ENCODE data around the gene DHRS9.

The DHRS9 gene

GRCh38 chr2:169081551-169081950 is 12.2 kb downstream of the DHRS9 start:
- Histone ChIP-seq H3K36me3 (ENCODE audit: control insufficient read depth, insufficient read depth, low read length) (no peaks in the 10 kb centered on the region), H3K4me1 (ENCODE audit: control insufficient read depth, insufficient read depth, low read length) (no peaks in the 10 kb centered on the region), H3K9me3 (ENCODE audit: control insufficient read depth, insufficient read depth, low read length) (no peaks in the 10 kb centered on the region), H3K27ac (ENCODE audit: low read length) (no peak overlapping the region), H3K27me3 (ENCODE audit: control insufficient read depth, insufficient read depth, low read length) (no peaks in the 10 kb centered on the region), H3K4me3 (ENCODE audit: low read length) (no peak overlapping the region)
- no CpG with 5 or more reads among the region's 5 CpGs for WGBS (ENCODE audit: insufficient coverage, insufficient read length)
- no peak for DNase-seq (ENCODE audit: low read depth, low spot score)

- no peak for DNase-seq (ENCODE audit: low read depth, low spot score)
- H3K4me1 ChIP-seq (ENCODE audit: control insufficient read depth, insufficient read depth, low read length), result peaks cover 2% of the 10 kb centered on the region; the same call in 1 of the 2 replicates
- H3K36me3 ChIP-seq (ENCODE audit: control insufficient read depth, insufficient read depth, low read length), result no peaks in the 10 kb centered on the region
- H3K27ac ChIP-seq (ENCODE audit: low read length), result no peak overlapping the region
- no CpG with 5 or more reads among the region's 4 CpGs for WGBS (ENCODE audit: insufficient coverage, insufficient read length)
- no peaks in the 10 kb centered on the region for H3K9me3 ChIP-seq (ENCODE audit: control insufficient read depth, insufficient read depth, low read length)
- H3K4me3 ChIP-seq (ENCODE audit: low read length), result no peak overlapping the region
- no peaks in the 10 kb centered on the region for H3K27me3 ChIP-seq (ENCODE audit: control insufficient read depth, insufficient read depth, low read length)
Measured at GRCh38 chr2:169082995-169083394, 13.6 kb downstream of the DHRS9 start.

- WGBS (ENCODE audit: insufficient coverage, insufficient read length), result no CpG with 5 or more reads among the region's 3 CpGs
- DNase-seq (ENCODE audit: low read depth, low spot score), result no peak
- H3K27ac ChIP-seq (ENCODE audit: low read length), result no peak overlapping the region
- no peaks in the 10 kb centered on the region for H3K9me3 ChIP-seq (ENCODE audit: control insufficient read depth, insufficient read depth, low read length)
- H3K36me3 ChIP-seq (ENCODE audit: control insufficient read depth, insufficient read depth, low read length), result no peaks in the 10 kb centered on the region
- H3K27me3 ChIP-seq (ENCODE audit: control insufficient read depth, insufficient read depth, low read length), result no peaks in the 10 kb centered on the region
- peaks cover 2% of the 10 kb centered on the region; the same call in 1 of the 2 replicates for H3K4me1 ChIP-seq (ENCODE audit: control insufficient read depth, insufficient read depth, low read length)
- no peak overlapping the region for H3K4me3 ChIP-seq (ENCODE audit: low read length)
Measured at GRCh38 chr2:169086893-169087467, 17.6 kb downstream of the DHRS9 start.

GRCh38 chr2:169087757-169088379 is 18.5 kb downstream of the DHRS9 start:
- DNase-seq (ENCODE audit: low read depth, low spot score), result no peak
- Histone ChIP-seq H3K9me3 (ENCODE audit: control insufficient read depth, insufficient read depth, low read length) (no peaks in the 10 kb centered on the region), H3K27ac (ENCODE audit: low read length) (no peak overlapping the region), H3K27me3 (ENCODE audit: control insufficient read depth, insufficient read depth, low read length) (no peaks in the 10 kb centered on the region), H3K4me1 (ENCODE audit: control insufficient read depth, insufficient read depth, low read length) (peaks cover 2% of the 10 kb centered on the region; the same call in 1 of the 2 replicates), H3K36me3 (ENCODE audit: control insufficient read depth, insufficient read depth, low read length) (no peaks in the 10 kb centered on the region), H3K4me3 (ENCODE audit: low read length) (no peak overlapping the region)
- no CpG with 5 or more reads among the region's 6 CpGs for WGBS (ENCODE audit: insufficient coverage, insufficient read length)

- Histone ChIP-seq H3K4me3 (ENCODE audit: low read length) (no peak overlapping the region), H3K27me3 (ENCODE audit: control insufficient read depth, insufficient read depth, low read length) (no peaks in the 10 kb centered on the region), H3K9me3 (ENCODE audit: control insufficient read depth, insufficient read depth, low read length) (no peaks in the 10 kb centered on the region), H3K4me1 (ENCODE audit: control insufficient read depth, insufficient read depth, low read length) (peaks cover 2% of the 10 kb centered on the region; the same call in 1 of the 2 replicates), H3K36me3 (ENCODE audit: control insufficient read depth, insufficient read depth, low read length) (no peaks in the 10 kb centered on the region), H3K27ac (ENCODE audit: low read length) (no peak overlapping the region)
- no peak for DNase-seq (ENCODE audit: low read depth, low spot score)
- WGBS (ENCODE audit: insufficient coverage, insufficient read length), result no CpG with 5 or more reads among the region's 2 CpGs
Measured at GRCh38 chr2:169089182-169089581, 19.8 kb downstream of the DHRS9 start.

- Histone ChIP-seq H3K27ac (ENCODE audit: low read length) (no peak overlapping the region), H3K9me3 (ENCODE audit: control insufficient read depth, insufficient read depth, low read length) (no peaks in the 10 kb centered on the region), H3K4me1 (ENCODE audit: control insufficient read depth, insufficient read depth, low read length) (peaks cover 2% of the 10 kb centered on the region; the same call in 1 of the 2 replicates), H3K36me3 (ENCODE audit: control insufficient read depth, insufficient read depth, low read length) (no peaks in the 10 kb centered on the region), H3K4me3 (ENCODE audit: low read length) (no peak overlapping the region), H3K27me3 (ENCODE audit: control insufficient read depth, insufficient read depth, low read length) (no peaks in the 10 kb centered on the region)
- WGBS (ENCODE audit: insufficient coverage, insufficient read length), result no CpG with 5 or more reads among the region's 6 CpGs
- DNase-seq (ENCODE audit: low read depth, low spot score), result no peak
Measured at GRCh38 chr2:169090133-169090820, 20.9 kb downstream of the DHRS9 start.

- DNase-seq (ENCODE audit: low read depth, low spot score), result no peak
- H3K4me1 ChIP-seq (ENCODE audit: control insufficient read depth, insufficient read depth, low read length), result peaks cover 2% of the 10 kb centered on the region; the same call in 1 of the 2 replicates
- H3K27me3 ChIP-seq (ENCODE audit: control insufficient read depth, insufficient read depth, low read length), result no peaks in the 10 kb centered on the region
- H3K9me3 ChIP-seq (ENCODE audit: control insufficient read depth, insufficient read depth, low read length), result no peaks in the 10 kb centered on the region
- H3K4me3 ChIP-seq (ENCODE audit: low read length), result no peak overlapping the region
- no peaks in the 10 kb centered on the region for H3K36me3 ChIP-seq (ENCODE audit: control insufficient read depth, insufficient read depth, low read length)
- no CpG with 5 or more reads among the region's 3 CpGs for WGBS (ENCODE audit: insufficient coverage, insufficient read length)
- no peak overlapping the region for H3K27ac ChIP-seq (ENCODE audit: low read length)
Measured at GRCh38 chr2:169091256-169091655, 21.9 kb downstream of the DHRS9 start.

GRCh38 chr2:169091761-169092519 is 22.6 kb downstream of the DHRS9 start:
- DNase-seq (ENCODE audit: low read depth, low spot score), result no peak
- no peaks in the 10 kb centered on the region for H3K9me3 ChIP-seq (ENCODE audit: control insufficient read depth, insufficient read depth, low read length)
- H3K27me3 ChIP-seq (ENCODE audit: control insufficient read depth, insufficient read depth, low read length), result no peaks in the 10 kb centered on the region
- H3K4me1 ChIP-seq (ENCODE audit: control insufficient read depth, insufficient read depth, low read length), result peaks cover 2% of the 10 kb centered on the region; the same call in 1 of the 2 replicates
- no peaks in the 10 kb centered on the region for H3K36me3 ChIP-seq (ENCODE audit: control insufficient read depth, insufficient read depth, low read length)
- no peak overlapping the region for H3K4me3 ChIP-seq (ENCODE audit: low read length)
- H3K27ac ChIP-seq (ENCODE audit: low read length), result no peak overlapping the region
- no CpG with 5 or more reads among the region's 8 CpGs for WGBS (ENCODE audit: insufficient coverage, insufficient read length)

- no peak overlapping the region for H3K27ac ChIP-seq (ENCODE audit: low read length)
- no peak overlapping the region for H3K4me3 ChIP-seq (ENCODE audit: low read length)
- no peak for DNase-seq (ENCODE audit: low read depth, low spot score)
- WGBS (ENCODE audit: insufficient coverage, insufficient read length), result no CpG with 5 or more reads among the region's 2 CpGs
- H3K4me1 ChIP-seq (ENCODE audit: control insufficient read depth, insufficient read depth, low read length), result no peaks in the 10 kb centered on the region
- H3K9me3 ChIP-seq (ENCODE audit: control insufficient read depth, insufficient read depth, low read length), result no peaks in the 10 kb centered on the region
- no peaks in the 10 kb centered on the region for H3K27me3 ChIP-seq (ENCODE audit: control insufficient read depth, insufficient read depth, low read length)
- no peaks in the 10 kb centered on the region for H3K36me3 ChIP-seq (ENCODE audit: control insufficient read depth, insufficient read depth, low read length)
Measured at GRCh38 chr2:169093535-169093934, 24.2 kb downstream of the DHRS9 start.

GRCh38 chr2:169094676-169095075 is 25.3 kb downstream of the DHRS9 start:
- H3K4me3 ChIP-seq (ENCODE audit: low read length), result no peak overlapping the region
- H3K4me1 ChIP-seq (ENCODE audit: control insufficient read depth, insufficient read depth, low read length), result no peaks in the 10 kb centered on the region
- H3K27me3 ChIP-seq (ENCODE audit: control insufficient read depth, insufficient read depth, low read length), result no peaks in the 10 kb centered on the region
- no peak for DNase-seq (ENCODE audit: low read depth, low spot score)
- no peaks in the 10 kb centered on the region for H3K36me3 ChIP-seq (ENCODE audit: control insufficient read depth, insufficient read depth, low read length)
- no peak overlapping the region for H3K27ac ChIP-seq (ENCODE audit: low read length)
- no peaks in the 10 kb centered on the region for H3K9me3 ChIP-seq (ENCODE audit: control insufficient read depth, insufficient read depth, low read length)
- no CpG with 5 or more reads among the region's 1 CpG for WGBS (ENCODE audit: insufficient coverage, insufficient read length)
